AG09309 (cell line): ENCODE results near the gene UGT1A5.

Experiments used
- DNase-seq: peaks from one replicate; pipeline ENCODE4 v3.0.0-alpha.2; 2010; ENCODE audit warnings: low read depth
- H3K4me3 ChIP-seq: 2 replicates; pipeline ENCODE4 v1.5.1; 2011; ENCODE audit warnings: mild to moderate bottlenecking, low read depth, low read length, moderate library complexity; ENCODE audit not compliant: control insufficient read depth
- TF ChIP-seq, protein P1 (sequence below): IDR thresholded peaks from 2 replicates; pipeline ENCODE4 v1.5.1; 2011; ENCODE audit warnings: mild to moderate bottlenecking, low read depth, low read length, inconsistent platforms; ENCODE audit not compliant: insufficient read depth, control insufficient read depth; ENCODE audit errors: missing control alignments

Gene UGT1A5

DNA sequence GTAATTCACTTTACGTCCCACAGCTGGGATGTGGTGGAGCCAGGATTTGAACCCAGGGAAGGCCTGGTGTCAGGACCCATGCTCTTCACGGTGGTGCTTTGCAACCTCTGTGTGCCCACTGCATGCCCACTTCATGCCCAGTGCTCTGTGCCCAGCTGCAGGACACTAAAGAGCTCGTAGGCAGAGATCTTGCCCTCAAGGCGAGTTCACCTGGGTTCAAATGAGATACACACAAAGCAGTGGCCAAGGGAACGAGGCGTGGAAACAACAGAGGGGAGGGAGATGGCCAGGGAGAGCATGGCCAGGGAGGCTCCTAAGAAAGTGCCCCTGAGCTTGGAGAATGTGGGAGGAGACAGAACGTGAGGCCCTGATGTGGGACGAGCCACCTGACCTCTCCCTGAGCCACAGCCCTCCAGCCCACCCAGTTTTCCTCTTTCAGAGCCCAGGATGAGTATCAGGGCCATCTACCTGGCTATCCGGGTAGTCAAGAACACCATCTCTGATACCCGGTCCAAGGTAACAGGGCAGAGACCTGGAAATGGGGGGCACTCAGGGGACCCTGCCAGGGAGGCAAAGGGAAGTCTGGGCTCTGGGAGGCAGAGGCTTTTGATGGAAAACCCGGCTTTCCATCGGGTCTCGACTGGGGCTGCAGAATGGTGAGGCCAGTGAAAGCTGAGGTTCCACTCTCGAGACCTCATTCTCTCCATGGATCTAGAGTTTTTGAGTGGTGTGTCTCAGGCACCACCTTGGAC, 85.8 kb downstream of the UGT1A5 start:
- TF ChIP-seq, protein P1, sequence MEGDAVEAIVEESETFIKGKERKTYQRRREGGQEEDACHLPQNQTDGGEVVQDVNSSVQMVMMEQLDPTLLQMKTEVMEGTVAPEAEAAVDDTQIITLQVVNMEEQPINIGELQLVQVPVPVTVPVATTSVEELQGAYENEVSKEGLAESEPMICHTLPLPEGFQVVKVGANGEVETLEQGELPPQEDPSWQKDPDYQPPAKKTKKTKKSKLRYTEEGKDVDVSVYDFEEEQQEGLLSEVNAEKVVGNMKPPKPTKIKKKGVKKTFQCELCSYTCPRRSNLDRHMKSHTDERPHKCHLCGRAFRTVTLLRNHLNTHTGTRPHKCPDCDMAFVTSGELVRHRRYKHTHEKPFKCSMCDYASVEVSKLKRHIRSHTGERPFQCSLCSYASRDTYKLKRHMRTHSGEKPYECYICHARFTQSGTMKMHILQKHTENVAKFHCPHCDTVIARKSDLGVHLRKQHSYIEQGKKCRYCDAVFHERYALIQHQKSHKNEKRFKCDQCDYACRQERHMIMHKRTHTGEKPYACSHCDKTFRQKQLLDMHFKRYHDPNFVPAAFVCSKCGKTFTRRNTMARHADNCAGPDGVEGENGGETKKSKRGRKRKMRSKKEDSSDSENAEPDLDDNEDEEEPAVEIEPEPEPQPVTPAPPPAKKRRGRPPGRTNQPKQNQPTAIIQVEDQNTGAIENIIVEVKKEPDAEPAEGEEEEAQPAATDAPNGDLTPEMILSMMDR = no peak
- no peak for DNase-seq

DNA sequence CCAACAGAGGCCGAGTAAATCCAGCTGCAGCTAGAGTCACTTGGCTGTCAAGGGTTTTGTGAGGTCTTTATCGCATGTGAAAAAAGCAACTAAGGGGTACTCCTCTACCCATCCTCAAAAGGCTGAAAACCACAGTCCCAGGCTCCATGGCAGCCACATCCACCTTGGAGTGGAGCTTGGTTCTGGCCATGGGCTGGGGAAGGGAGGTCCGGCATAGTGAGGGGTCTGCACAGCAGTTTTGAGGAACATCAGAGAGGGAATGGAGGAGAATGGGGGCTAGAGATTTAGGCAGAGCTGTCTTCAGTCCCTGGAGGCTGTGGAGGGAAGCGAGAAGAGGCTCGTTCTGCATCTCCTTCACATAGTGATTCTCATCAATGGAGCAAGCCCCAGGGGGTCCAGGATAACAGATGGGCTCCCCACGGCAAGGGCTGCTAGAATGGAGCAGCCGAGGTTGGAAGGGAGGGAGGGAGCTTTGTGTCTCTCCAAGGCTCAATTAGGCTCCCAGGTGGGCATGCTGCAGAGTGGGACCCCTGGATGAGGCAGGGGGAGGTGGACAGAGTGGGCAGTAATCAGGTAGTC, 86.5 kb downstream of the UGT1A5 start:
- no peak for DNase-seq
- TF ChIP-seq, protein P1 = no peak
- no peak overlapping the region for H3K4me3 ChIP-seq

More for the DNA sequence above, 85.8 kb downstream of the UGT1A5 start:
- H3K4me3 ChIP-seq = no peak overlapping the region

DNA sequence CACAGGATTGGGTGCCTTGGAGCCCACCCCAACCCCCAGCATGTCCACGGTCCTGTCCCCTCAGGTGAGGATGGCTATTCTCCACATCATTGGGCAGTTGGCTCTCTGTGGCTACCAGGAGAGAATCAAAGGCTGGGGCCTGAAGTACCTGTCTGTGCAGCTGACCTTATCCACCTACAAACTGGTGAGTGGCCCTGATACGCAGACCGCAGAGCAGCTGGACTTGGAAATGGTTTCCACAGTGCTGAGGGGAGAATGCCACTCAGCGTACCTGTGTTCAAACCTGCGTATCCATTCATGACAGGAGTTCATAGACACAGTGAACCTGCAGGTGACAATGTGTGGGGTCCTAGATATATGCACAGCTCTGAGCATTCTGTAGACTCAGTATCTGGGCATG, 87.0 kb downstream of the UGT1A5 start:
- no peak overlapping the region for H3K4me3 ChIP-seq
- TF ChIP-seq, protein P1 = no peak
- DNase-seq = no peak

DNA sequence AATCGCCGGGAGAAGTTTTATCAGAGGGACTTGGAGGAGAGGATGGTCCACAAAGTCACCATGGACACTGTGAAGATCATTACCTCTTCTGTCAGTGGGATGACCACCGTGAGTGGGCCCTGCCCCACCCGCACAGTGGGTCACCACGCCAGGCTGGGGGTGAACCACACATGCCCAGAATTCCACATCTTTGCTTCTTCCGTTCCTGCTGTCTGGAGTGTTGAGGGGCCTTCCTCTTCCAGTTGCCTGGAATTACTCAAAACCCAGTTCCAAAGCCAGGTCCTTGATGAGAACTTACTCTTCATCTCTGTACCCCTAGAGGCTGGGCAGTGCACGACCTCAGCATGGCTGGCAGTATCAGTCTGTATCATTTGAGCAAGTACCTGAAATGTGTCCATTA, 87.5 kb downstream of the UGT1A5 start:
- no peak overlapping the region for H3K4me3 ChIP-seq
- TF ChIP-seq, protein P1 = no peak
- DNase-seq = no peak

DNA sequence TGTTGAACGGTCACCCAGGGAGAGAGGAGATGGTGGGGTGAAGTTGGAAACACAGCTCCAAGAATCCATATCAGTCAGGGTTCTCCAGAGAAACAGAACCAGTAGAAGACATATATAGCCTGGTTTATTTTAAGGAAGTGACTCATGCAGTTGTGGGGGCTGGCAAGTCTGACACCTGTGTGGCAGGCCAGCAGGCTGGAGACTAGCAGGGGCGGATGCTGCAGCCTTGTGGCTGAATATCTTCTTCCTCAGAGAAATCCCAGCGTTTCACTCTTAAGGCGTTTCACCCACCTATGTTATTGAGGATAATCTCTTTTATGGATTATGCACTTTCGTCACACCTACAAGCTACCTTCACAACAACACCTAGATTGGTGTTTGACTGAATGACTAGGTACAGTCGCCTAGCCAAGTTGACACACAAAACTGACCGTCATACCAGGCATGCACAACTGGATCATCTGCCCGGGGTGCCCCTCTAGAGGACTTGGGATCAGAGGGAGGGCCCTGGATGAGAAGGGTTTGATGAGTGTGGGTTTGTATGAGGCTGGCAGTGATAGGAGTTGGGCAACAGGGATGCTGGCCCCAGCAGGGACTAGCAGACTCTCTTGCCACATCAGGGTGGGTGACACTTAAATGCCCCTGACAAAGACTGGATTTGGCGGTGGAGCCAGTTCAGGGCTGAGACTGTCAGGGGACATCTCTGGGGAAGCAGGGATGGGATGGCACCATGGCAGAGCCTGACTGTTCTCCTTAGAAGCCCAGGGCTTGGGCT, 88.8 kb downstream of the UGT1A5 start:
- H3K4me3 ChIP-seq = no peak overlapping the region
- TF ChIP-seq, protein P1 = no peak
- DNase-seq = no peak

DNA sequence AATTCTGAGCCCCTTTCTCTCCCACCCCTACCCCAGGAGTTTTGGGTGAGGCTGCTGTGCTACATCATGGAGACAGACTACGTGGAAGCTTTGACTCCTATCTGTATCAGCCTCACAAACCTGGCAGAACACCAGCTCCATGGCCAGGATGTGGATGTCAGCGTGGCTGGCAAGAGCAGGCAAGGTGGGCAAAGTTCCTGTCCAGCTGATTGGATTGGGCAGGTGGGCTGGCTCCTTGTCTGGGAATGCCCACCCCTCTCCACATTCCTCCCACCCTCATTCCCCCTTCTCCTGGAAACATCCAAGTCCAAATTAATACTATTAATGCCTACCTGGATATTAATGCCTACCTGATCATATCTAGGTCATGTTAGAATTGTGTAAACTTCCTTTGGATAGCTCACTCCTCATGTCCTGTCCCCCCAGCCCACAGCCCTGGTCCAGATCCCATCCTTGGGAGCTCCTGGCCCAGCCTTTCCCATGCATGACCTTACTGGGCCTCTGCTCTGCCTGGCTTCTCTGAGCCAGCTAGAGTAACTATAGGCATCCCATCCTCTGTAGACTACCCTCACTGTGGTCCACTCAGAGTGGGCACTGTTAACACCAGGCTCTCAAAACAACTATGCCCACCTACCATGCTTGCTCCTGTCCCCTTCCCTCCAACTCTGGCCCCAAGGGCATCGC, 89.6 kb downstream of the UGT1A5 start:
- TF ChIP-seq, protein P1 = no peak
- no peak for DNase-seq
- no peak overlapping the region for H3K4me3 ChIP-seq
